Dendritic cell treated with granulocyte-macrophage colony-stimulating factor and Interleukin-4, amounts not matched to agents 40 ng/mL and 50 ng/mL, for 4 days (primary cell): ENCODE measurements around the gene TRIM32.

Source experiments
- H3K27ac Mint-ChIP-seq: one replicate; pipeline ENCODE4 v1.8.0; 2022; ENCODE audit warnings: mild to moderate bottlenecking, mixed read lengths
- H3K27me3 Mint-ChIP-seq: one replicate; pipeline ENCODE4 v1.8.0; 2022; ENCODE audit warnings: mild to moderate bottlenecking, mixed read lengths
- H3K36me3 Mint-ChIP-seq: one replicate; pipeline ENCODE4 v1.8.0; 2022; ENCODE audit warnings: low read depth, mixed read lengths
- H3K4me1 Mint-ChIP-seq: one replicate; pipeline ENCODE4 v1.8.0; 2022; ENCODE audit warnings: low read depth, mixed read lengths
- H3K4me3 Mint-ChIP-seq: one replicate; pipeline ENCODE4 v1.8.0; 2022; ENCODE audit warnings: mild to moderate bottlenecking, moderate library complexity, mixed read lengths
- H3K9me3 Mint-ChIP-seq: one replicate; pipeline ENCODE4 v1.8.0; 2022; ENCODE audit warnings: mixed read lengths
- intact Hi-C: fragments of 100-400 bp; cut with micrococcal nuclease; formaldehyde crosslinking; loops from one replicate; pipeline ENCODE4 v1.15.0; 2022

The TRIM32 gene

GRCh38 chr9:116733010-116733641 is 46.0 kb downstream of the TRIM32 start:
- intact Hi-C loops, result no loop called here
- H3K27ac Mint-ChIP-seq, result no peak overlapping the region
- H3K4me1 Mint-ChIP-seq, result peaks cover 25% of the 10 kb centered on the region
- no peak overlapping the region for H3K4me3 Mint-ChIP-seq
- no peaks in the 10 kb centered on the region for H3K9me3 Mint-ChIP-seq
- no peaks in the 10 kb centered on the region for H3K36me3 Mint-ChIP-seq
- H3K27me3 Mint-ChIP-seq, result peaks cover 10% of the 10 kb centered on the region

GRCh38 chr9:116736399-116737151 is 49.5 kb downstream of the TRIM32 start:
- Mint-ChIP-seq H3K27me3 (peaks cover 8% of the 10 kb centered on the region), H3K4me3 (no peak overlapping the region), H3K4me1 (peaks cover 25% of the 10 kb centered on the region), H3K36me3 (no peaks in the 10 kb centered on the region), H3K9me3 (no peaks in the 10 kb centered on the region), H3K27ac (no peak overlapping the region)
- intact Hi-C loops, result loop anchor here (1.0 to 5.0 kb wide), 3 partner anchors 124 to 821 kb away; no protein-coding TSS in a partner anchor

GRCh38 chr9:116737152-116737546 is 50.0 kb downstream of the TRIM32 start:
- no peaks in the 10 kb centered on the region for H3K36me3 Mint-ChIP-seq
- H3K4me3 Mint-ChIP-seq, result no peak overlapping the region
- peaks cover 8% of the 10 kb centered on the region for H3K27me3 Mint-ChIP-seq
- no peaks in the 10 kb centered on the region for H3K9me3 Mint-ChIP-seq
- peaks cover 23% of the 10 kb centered on the region for H3K4me1 Mint-ChIP-seq
- no peak overlapping the region for H3K27ac Mint-ChIP-seq
- intact Hi-C loops, result loop anchor here (1.0 to 5.0 kb wide), 3 partner anchors 123 to 820 kb away; no protein-coding TSS in a partner anchor

GRCh38 chr9:116741086-116741740 is 54.1 kb downstream of the TRIM32 start:
- H3K27me3 Mint-ChIP-seq, result peaks cover 6% of the 10 kb centered on the region
- H3K36me3 Mint-ChIP-seq, result no peaks in the 10 kb centered on the region
- H3K27ac Mint-ChIP-seq, result no peak overlapping the region
- peaks cover 7% of the 10 kb centered on the region for H3K4me1 Mint-ChIP-seq
- intact Hi-C loops, result no loop called here
- no peak overlapping the region for H3K4me3 Mint-ChIP-seq
- no peaks in the 10 kb centered on the region for H3K9me3 Mint-ChIP-seq

GRCh38 chr9:116741742-116742141 is 54.6 kb downstream of the TRIM32 start:
- Mint-ChIP-seq H3K36me3 (no peaks in the 10 kb centered on the region), H3K27ac (no peak overlapping the region), H3K9me3 (no peaks in the 10 kb centered on the region), H3K27me3 (peaks cover 5% of the 10 kb centered on the region), H3K4me1 (peaks cover 6% of the 10 kb centered on the region), H3K4me3 (no peak overlapping the region)
- intact Hi-C loops, result no loop called here

- Mint-ChIP-seq H3K27ac (no peak overlapping the region), H3K27me3 (peaks cover 3% of the 10 kb centered on the region), H3K4me3 (no peak overlapping the region), H3K9me3 (no peaks in the 10 kb centered on the region), H3K4me1 (no peaks in the 10 kb centered on the region), H3K36me3 (no peaks in the 10 kb centered on the region)
- intact Hi-C loops, result no loop called here
Observed at GRCh38 chr9:116749176-116749575, 62.1 kb downstream of the TRIM32 start.

GRCh38 chr9:116749772-116750171 is 62.7 kb downstream of the TRIM32 start:
- H3K4me3 Mint-ChIP-seq, result no peak overlapping the region
- no peak overlapping the region for H3K27ac Mint-ChIP-seq
- H3K36me3 Mint-ChIP-seq, result no peaks in the 10 kb centered on the region
- peaks cover 3% of the 10 kb centered on the region for H3K27me3 Mint-ChIP-seq
- no peaks in the 10 kb centered on the region for H3K4me1 Mint-ChIP-seq
- H3K9me3 Mint-ChIP-seq, result no peaks in the 10 kb centered on the region
- intact Hi-C loops, result no loop called here

GRCh38 chr9:116750510-116750909 is 63.4 kb downstream of the TRIM32 start:
- no peaks in the 10 kb centered on the region for H3K4me1 Mint-ChIP-seq
- no peak overlapping the region for H3K27ac Mint-ChIP-seq
- H3K36me3 Mint-ChIP-seq, result no peaks in the 10 kb centered on the region
- H3K27me3 Mint-ChIP-seq, result peaks cover 3% of the 10 kb centered on the region
- intact Hi-C loops, result no loop called here
- H3K4me3 Mint-ChIP-seq, result no peak overlapping the region
- H3K9me3 Mint-ChIP-seq, result peaks cover 3% of the 10 kb centered on the region
